Suprapubic skin (tissue), 4 donors: ENCODE data around the gene NBAS.

ENCODE experiments used
- CTCF ChIP-seq, 2 donors: fragments of 200-600 bp in 1 of 2; fragments of 450-650 bp in 1 of 2; sonication (generic) in 1 of 2; IDR thresholded peaks; one replicate each; pipeline ENCODE4 v1.5.1; 2016 to 2019; ENCODE audit warnings: antibody characterized with exemption in 2 of 2, mild to moderate bottlenecking in 1 of 2, moderate library complexity in 1 of 2
- EP300 ChIP-seq: sonication (generic); formaldehyde crosslinking; IDR thresholded peaks from one replicate; pipeline ENCODE4 v1.6.1; 2017; ENCODE audit warnings: antibody characterized with exemption
- POLR2A ChIP-seq, 2 donors: fragments of 450-650 bp; IDR thresholded peaks; one replicate each; pipeline ENCODE4 v1.6.1; 2017; ENCODE audit warnings: antibody characterized with exemption in 2 of 2, mild to moderate bottlenecking in 2 of 2, moderate library complexity in 2 of 2
- POLR2AphosphoS5 ChIP-seq, 3 donors: sonication (generic); formaldehyde crosslinking; IDR thresholded peaks; one replicate each; pipeline ENCODE4 v1.6.1; 2017; ENCODE audit warnings: antibody characterized with exemption in 3 of 3

GRCh38 chr2:15186118-15186517, 375.0 kb downstream of the NBAS start:
- TF ChIP-seq CTCF (IDR thresholded peaks at IDR 0.05), result no peak
- TF ChIP-seq POLR2A (IDR thresholded peaks at IDR 0.05), result no peak
- no peak for TF ChIP-seq POLR2AphosphoS5 (IDR thresholded peaks at IDR 0.05)
- no peak for TF ChIP-seq EP300
